GM19452 (cell line): ENCODE results near the gene ROBO4.

ENCODE experiments used
- ATAC-seq: cut with Tn5 transposase; IDR thresholded peaks from one replicate; pipeline ENCODE4 v1.9.1; 2021; ENCODE audit not compliant: unreplicated experiment

The ROBO4 gene

DNA sequence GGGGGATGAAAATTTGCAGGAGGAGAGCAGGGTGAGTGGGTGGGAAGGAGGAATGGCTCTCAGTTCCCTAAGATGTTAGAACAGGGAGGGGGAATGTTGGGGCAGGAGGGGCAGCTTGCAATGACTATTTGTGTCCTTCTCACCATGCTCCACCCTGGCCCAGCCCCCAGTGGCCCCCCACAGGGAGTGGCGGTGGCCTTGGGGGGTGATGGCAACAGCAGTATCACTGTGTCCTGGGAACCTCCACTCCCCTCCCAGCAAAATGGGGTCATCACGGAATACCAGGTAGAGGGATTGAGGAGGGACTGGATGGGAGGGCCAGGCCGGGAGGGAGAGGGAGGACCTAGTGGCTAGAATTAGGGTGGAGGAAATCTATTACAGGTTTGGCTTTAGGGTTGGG, 22.3 kb downstream of the ROBO4 start:
- ATAC-seq: no peak

DNA sequence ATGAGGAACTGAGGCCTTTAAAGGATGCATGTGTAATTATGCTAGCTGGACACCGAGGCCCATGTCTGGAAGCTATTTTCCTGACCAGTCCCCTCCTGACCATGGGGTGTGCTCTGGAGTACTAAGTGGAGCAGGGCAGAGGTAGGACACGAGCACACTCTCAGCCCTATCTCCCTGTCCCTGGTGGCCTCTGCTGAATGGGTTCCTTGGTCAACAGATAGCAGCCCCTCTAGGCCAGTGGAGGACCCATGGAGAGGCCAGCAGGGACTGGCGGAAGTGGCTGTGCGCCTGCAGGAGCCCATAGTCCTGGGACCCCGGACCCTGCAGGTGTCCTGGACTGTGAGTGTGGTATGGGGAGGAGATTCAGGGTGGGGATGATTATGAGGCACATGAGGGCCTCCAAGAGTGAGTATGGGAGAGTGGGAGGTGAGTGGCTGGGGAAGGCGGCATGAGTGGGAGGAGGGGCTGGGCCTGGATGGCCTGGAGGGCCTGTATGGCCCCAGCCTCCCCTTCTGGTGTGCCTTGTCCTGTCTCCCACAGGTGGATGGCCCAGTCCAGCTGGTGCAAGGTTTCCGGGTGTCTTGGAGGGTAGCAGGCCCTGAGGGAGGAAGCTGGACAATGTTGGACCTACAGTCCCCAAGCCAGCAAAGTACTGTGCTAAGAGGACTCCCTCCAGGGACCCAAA, 23.0 kb downstream of the ROBO4 start:
- ATAC-seq: no peak

DNA sequence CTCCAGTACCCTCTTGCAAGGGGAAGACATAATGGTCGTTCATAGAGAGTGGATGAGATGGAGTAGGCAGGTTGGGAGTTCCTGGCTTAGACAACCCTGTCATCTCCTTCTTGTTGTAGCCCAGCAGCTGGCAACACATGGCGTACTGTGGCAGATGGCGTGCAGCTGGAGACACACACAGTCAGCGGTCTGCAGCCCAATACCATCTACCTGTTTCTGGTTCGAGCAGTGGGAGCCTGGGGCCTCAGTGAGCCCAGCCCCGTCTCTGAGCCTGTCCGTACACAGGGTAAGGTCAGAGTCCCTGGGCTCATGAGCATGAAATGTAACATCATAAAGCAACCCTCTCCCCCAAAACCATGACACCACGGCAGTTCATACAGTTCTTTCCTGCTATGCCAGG, 23.7 kb downstream of the ROBO4 start:
- no peak for ATAC-seq

DNA sequence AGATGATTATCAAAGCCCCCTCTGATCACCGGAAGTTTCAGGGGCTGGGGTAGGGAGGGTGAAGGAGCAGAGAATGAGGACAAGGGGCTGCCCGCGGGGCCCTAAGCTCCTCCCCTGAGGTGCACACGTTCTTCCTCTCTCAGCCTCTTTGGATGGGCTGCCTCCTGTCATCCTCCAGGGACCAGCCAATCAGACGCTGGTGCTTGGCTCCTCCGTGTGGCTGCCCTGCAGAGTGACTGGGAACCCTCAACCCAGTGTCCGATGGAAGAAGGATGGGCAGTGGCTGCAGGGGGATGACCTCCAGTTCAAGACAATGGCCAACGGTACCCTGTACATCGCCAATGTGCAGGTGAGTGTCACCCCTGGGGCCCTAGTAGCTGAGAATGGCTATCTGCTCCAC, 24.9 kb downstream of the ROBO4 start:
- ATAC-seq: no peak

DNA sequence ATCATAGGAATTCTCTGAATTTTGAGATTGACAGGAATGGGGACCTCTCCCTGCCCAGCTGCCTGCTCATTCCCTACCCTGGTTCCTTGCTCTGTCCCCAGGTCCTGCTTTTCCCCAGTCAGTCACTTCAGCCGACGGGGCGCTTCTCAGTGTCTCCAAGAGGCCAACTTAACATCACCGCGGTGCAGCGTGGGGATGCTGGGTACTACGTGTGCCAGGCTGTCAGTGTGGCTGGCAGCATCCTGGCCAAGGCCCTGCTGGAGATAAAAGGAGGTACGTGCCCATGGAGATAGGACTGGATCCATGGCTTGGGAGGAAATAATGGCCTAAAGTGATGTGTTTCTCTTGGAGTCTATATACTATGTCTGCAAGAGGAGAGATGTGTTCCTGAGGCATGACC, 25.4 kb downstream of the ROBO4 start:
- ATAC-seq: no peak

DNA sequence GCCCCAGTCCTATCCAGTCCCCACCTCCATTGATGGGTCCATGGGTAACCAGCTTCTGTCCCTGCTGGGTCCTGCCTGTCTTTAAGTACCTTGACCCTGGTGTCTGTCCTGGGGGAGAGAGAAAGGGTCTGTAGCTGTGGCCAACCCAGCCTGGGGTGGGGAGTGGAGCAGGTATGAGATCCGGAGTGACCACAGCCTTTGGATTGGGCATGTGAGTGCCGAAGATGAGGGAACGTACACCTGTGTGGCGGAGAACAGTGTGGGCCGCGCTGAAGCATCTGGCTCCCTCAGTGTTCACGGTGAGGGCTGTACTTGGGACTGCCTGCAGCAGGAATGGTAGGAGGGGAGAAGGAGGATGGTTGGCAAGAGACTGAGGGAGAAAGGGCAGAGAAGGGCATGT, 27.2 kb downstream of the ROBO4 start:
- no peak for ATAC-seq

DNA sequence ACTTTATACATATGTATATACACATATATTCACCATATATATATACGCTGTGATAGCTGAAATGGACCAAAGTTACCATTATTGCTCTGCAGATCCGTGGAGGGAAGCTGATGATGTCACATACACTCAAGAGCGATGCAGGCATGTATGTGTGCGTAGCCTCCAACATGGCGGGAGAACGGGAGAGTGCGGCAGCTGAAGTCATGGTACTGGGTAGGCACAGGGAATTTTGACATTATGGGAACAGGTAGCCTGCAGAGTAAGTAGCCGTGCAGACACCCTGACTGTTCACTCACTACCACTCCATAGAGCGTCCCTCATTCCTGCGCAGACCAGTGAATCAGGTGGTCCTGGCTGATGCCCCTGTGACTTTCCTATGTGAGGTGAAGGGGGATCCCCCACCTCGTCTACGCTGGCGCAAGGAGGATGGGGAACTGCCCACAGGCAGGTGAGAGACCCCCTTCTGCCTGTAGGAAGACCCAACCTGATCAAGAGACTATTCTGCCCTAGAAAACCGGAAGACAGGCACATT, 27.7 kb downstream of the ROBO4 start:
- ATAC-seq: no peak

DNA sequence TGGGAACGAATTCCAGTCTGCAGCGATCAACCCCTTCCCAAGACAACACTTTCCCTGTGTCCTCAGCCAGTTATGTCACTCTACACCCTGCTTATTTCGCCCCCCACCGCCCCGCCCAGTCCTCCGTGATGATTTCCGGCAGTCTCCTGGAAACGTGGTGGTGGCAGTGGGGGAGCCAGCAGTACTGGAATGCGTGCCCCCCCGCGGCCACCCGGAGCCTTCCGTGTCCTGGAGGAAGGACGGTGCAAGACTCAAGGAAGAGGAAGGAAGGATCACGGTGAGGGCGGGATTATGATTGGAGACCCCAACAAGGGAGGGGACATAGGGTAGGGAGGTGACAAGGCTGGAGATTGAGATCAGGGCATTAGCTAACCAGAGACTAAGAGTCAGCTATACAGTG, 28.3 kb downstream of the ROBO4 start:
- ATAC-seq: no peak

DNA sequence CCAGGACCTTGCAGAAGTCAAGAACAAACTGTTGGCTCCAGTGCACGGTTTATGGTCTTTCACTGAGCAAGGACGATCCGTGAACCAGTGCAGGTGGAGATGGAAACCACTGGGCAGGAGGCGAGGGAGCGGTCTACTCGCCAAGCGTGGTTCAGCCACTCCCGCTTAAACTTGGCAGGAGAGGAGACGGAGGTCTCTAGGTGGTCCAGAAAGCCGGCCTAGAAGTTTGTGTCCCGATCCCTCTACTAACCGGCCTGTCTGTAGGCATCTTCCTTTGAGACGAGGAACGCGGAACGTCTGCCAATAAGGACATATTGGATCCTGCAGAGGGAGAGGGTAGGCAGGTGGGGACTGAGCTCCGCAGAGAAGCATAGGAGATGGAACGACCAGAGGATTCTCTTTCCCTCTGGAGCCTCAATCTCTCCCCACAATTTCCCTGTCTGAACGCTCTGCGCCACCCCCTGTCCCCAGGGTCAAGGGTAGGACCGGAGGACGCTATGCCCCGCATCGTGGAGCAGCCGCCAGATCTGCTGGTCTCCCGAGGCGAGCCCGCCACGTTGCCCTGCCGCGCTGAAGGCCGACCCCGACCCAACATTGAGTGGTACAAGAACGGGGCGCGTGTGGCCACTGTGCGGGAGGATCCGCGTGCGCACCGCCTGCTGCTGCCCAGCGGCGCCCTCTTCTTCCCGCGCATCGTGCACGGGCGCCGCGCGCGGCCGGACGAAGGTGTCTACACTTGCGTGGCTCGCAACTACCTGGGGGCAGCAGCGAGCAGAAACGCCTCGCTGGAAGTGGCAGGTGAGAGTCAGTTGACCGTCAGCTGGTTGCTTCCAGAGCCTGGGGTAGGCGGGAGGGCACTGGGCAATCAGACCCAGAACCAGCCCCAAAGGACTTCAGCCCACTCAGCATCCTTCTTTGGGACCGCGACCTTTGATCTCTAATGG, 29.1 kb downstream of the ROBO4 start:
- ATAC-seq: no peak

DNA sequence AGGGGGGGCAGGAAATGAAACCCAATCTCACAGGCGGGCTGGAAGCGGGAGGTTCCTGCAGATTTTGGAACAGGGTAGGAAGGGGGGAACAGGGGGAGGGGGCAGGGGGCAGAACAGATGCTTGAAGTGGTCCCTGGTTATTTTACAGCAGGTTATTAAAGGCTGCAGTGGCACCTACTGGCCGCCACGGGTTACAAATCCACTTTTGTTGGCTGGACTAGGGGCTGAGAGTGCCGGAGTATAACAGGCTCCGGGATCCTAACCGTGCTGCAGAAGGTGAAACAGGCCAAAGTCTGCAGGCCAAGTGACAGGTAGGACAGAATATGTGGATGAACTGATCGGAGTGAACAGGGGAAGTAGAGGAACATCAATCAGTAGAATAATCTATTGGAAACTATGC, 30.0 kb downstream of the ROBO4 start:
- no peak for ATAC-seq

DNA sequence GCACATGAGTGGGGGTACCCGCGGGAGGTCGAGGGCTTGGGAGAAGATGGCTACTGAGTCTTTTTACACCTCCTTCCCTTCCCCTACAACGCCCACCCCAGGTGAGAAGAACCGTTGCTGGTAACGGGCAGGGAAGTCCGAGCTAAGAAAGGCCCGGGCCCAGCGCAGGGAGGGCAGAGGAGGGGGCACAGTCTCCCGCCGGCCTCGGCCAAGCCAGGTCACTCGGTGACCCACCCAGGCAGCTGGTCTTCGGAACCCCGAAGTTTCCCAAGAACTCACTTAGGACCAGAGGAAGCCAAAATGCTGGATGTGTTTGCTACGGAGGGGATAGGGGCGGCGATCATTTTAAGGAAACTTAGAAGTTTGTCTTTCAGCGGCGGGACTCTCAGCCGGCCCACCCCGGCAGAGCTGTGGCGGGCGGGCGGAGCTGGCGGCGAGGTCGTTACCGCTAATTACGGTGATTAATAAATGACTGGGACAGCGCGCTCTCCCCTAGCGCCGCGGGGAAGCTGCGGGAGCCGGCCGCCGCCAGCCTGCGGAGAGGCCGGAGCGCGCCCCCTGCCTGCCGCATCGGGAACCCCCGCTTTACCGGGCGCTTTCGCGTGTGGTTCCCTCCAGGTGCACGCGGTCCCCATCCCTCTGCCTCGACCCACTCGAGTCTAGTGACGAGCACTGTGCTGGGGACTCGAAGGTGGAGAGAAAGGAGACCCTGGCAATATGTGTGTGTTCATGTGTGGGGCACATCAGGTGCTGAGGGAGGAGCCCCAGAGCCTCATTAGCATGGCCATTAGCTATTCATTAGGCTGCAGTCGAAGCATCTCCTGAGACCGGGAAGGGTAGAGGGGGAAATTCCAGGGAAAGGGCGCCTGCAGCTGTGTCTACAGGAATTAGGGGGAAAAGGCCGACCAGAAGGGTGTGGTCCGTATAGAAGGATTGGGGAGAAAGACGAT, 31.5 kb downstream of the ROBO4 start:
- ATAC-seq: peak; percentile 68

DNA sequence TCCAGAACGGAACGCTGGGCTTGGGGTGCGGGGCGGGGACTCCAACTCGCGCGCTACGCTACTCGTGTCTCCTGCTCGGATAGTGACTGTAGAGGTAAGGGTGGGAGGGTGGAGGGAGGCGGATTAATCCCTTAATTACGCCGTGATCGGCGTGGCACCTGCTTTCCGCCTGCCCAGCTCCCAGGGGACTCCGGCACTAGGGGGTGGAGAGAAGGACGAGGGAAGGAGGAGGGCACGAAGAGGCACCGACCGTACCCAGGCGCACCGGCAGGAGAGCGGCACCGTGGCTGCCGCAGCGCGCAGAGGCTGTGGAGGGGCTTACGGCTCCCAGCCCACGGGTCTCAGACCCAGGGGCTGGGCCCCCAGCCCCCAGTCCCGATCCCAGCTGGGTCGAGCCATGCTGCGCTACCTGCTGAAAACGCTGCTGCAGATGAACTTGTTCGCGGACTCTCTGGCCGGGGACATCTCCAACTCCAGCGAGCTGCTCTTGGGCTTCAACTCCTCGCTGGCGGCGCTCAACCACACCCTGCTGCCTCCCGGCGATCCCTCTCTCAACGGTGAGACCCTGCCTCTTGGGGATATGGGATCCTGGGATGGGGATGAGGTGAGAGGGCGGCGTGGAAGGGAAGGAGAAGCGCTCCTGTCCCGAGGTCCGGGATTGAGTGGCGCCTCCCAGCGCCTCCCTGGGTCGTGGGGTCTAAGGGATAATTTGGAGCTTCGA, 32.3 kb downstream of the ROBO4 start, which contains the start of gene ROBO3:
Gene ROBO3 (plus strand): TSS at position 252 of the 721 bp plus-strand sequence. CDS start 146 bp downstream, at position 398.
- no peak for ATAC-seq

DNA sequence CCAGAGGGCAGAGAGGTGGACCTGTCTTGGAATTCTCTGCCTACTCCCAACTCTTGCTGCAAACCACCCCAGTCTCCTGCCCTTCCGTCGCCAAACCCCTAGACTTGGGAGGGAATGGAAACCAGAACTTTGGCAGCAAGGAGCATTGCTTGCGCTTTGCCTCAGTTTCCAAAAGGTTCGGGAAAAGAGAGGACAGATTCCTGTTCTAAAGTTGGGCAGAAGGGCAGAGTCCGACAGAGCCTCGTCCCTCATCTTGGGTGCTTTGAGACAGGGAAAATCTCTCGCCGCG, 32.8 kb downstream of the ROBO4 start:
- no peak for ATAC-seq

DNA sequence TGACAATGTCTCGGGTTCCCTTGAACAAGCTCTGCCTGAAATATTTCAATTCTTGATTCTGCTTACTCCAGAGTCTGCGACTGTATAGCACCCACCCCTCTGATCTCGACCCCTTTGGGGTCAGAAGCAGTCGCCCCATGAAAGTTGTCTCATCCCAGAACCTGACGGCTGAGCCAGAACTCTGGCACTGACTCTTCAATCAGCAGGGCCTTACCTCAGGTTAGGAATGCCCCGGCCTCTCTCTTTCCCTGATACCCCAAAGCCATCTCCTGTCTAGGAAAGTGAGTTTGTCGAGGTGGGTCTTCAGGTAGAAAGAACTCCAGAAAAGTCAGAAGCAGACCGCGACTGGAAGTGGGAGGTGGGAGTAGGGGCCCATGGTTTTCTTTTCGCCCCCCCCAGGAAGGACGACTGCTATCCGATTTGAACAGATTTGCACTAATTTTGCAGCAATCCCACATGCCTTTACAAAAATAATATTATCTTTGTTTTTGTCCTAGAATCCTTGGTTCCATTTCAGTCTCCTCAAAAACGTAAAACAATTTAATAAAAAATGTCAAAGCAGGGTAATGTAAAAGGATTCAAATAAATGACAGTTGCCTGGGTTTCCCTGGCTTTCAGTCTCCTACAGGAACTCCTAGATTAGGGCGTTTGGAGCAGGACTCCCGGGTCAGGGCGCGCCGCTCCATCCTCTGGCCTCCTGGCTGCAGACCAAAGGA, 33.3 kb downstream of the ROBO4 start:
- ATAC-seq: no peak

DNA sequence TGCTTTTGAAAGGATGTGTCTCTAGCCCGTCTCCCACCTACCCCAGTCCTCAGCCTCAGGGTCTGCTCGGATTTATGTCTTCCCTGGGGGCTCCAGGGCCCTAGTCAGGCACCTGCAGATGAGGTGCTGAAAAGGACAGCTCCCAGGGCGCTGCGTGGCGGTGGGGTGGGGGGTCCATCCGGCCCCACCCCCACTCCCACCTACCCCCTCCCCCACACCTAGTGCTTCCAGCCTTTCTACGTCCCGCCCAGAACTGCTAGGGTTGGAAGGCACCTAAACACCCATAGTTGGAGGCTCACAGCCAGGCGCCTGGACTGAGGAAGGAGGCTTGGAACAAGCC, 33.9 kb downstream of the ROBO4 start:
- no peak for ATAC-seq

DNA sequence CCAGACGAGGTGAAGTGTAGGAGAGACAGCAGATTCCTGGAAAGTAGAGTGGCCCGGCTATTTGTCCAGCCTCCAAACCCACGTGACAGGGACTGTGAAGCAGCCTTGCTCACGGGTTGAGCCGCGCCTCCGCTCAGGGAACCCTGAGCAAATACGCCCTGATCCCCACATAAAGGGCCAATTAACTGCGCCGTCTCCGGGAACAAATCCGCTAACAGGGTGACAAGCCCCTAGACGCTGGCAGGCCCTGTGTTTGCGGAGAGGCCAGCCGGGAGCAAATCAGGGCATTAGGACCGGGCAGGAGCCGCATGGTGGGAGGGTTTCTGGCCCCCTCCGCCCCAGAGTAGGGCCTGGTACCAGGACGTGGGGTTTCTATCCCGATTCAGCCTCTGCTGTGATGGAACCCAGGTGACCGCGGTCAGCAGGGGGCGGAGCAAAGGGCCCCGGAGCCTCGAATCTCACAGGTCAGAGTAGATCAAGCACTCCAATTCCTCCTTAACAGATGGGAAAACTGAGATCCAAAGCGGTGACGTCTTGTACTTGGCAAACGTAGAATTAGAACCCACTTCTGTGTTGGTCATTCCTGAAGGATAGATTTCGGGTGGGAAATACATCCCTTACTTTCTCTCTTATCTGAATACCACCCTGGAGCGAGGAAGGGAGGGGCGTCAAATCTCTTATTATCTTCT, 34.4 kb downstream of the ROBO4 start:
- ATAC-seq: no peak

DNA sequence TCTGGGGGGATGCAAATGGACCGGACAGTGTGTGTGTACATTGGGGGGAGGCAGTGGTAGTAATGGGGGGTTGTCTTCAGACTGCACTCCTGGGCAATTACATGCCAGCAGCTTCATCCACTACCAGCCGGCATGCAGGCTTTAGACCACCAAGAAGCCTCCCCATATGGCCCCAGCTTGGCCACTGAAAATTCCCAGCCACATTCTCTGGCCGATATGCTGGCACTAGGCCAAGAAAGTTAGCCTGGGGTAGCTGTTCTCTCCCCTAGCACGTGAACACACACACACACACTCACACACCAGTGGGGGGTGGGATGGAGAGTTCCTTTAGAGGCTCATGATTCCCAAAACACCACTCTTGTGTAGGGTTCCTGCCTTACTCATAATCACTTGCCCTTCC, 36.0 kb downstream of the ROBO4 start:
- no peak for ATAC-seq

DNA sequence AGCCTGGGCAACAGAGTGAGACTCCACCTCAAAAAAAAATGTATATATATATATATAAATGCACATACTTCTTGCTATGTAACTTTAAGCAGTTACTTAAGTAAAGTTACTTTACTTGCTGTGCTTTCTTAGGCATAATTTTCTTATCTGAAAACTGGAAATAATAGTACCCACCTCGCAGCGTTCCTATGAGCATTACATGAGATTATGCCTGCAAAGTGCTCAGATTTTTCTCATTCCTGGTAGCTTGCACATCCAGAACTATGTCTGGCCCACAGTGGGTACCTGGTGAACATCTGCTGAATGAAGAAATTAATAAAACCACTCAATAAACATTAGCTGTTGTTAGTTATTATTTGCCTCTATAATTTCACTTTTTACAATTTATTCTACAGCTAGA, 38.5 kb downstream of the ROBO4 start:
- ATAC-seq: no peak

DNA sequence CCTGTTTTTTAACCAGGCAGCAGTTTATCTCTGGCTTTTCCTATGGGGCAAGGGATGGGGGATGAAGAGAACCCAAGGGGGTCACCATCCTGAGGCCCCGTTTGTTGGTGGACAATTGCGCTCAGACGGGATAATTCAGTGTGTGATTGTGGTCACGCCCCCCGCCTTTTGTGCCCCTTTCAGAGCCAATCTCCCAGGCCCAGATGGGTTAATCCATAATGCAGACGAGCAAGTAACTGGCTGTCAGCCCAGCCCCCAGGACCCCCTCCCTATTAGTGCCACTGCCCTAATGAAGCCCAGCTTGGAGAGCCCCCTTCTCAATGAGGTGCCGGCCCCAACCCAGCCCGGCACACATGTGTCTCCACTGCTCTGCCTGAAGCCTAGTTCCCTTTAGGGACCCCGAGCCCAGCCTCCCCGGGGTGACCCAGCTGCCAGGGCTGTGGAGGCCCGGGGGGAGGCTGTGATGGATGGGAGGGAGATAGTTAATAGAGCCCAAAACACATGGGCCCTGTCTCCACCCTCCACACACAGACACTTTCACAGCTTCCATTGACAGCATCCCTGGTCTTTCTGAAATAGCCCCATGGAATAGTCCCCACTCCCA, 51.5 kb downstream of the ROBO4 start:
- ATAC-seq: no peak
